C4-2B (cell line): ENCODE results near the gene ANKS1B.

Source experiments
- ZFX ChIP-seq: fragments of 450-650 bp; IDR thresholded peaks from 2 replicates; pipeline ENCODE4 v1.6.1; 2017
- TF ChIP-seq, protein P1 (sequence below): fragments of 450-650 bp; conservative IDR thresholded peaks from 2 replicates; pipeline ENCODE4 v1.5.1; 2017; ENCODE audit warnings: mild to moderate bottlenecking

GRCh38 chr12:99879439-99879838, 105.3 kb downstream of the ANKS1B start:
- TF ChIP-seq, protein P1, sequence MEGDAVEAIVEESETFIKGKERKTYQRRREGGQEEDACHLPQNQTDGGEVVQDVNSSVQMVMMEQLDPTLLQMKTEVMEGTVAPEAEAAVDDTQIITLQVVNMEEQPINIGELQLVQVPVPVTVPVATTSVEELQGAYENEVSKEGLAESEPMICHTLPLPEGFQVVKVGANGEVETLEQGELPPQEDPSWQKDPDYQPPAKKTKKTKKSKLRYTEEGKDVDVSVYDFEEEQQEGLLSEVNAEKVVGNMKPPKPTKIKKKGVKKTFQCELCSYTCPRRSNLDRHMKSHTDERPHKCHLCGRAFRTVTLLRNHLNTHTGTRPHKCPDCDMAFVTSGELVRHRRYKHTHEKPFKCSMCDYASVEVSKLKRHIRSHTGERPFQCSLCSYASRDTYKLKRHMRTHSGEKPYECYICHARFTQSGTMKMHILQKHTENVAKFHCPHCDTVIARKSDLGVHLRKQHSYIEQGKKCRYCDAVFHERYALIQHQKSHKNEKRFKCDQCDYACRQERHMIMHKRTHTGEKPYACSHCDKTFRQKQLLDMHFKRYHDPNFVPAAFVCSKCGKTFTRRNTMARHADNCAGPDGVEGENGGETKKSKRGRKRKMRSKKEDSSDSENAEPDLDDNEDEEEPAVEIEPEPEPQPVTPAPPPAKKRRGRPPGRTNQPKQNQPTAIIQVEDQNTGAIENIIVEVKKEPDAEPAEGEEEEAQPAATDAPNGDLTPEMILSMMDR: no peak
- no peak for TF ChIP-seq ZFX
